ENCODE data around the gene ABCB7.

ABCB7 gene

DNA sequence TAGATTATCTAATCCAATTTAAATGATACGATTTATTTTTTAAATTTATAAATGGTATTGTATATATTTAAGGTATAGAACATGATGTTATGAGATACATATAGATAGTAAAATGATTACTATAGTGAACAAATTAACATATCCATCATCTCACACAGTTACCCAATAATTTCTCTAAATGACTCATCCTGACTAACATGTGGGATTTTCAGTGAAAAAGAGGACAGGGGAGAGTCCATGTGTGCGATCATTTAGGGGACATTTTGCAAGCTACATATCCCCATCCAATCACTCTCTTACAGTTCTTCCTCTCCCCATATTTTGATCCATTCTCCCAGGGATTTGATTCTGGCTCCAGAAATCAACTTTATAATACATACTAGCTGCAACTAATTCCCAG is 88.2 kb downstream of the ABCB7 start:
- TF ChIP-seq TCF12 (IDR thresholded peaks at IDR 0.05; ENCODE audit: low read depth) (no peak), TEAD4 (IDR thresholded peaks at IDR 0.05) (no peak), YY1 (IDR thresholded peaks at IDR 0.05; ENCODE audit: low read depth) (no peak), CEBPB (IDR thresholded peaks at IDR 0.05) (no peak), ZBTB7A (IDR thresholded peaks at IDR 0.05; ENCODE audit: low read depth) (no peak), RAD21 (IDR thresholded peaks at IDR 0.05; ENCODE audit: low read depth) (no peak), FOXM1 (IDR thresholded peaks at IDR 0.05; ENCODE audit: borderline replicate concordance, low read depth) (no peak), NFIC (IDR thresholded peaks at IDR 0.05) (no peak), EGR1 (IDR thresholded peaks at IDR 0.05) (no peak)
- TF ChIP-seq, protein P1, sequence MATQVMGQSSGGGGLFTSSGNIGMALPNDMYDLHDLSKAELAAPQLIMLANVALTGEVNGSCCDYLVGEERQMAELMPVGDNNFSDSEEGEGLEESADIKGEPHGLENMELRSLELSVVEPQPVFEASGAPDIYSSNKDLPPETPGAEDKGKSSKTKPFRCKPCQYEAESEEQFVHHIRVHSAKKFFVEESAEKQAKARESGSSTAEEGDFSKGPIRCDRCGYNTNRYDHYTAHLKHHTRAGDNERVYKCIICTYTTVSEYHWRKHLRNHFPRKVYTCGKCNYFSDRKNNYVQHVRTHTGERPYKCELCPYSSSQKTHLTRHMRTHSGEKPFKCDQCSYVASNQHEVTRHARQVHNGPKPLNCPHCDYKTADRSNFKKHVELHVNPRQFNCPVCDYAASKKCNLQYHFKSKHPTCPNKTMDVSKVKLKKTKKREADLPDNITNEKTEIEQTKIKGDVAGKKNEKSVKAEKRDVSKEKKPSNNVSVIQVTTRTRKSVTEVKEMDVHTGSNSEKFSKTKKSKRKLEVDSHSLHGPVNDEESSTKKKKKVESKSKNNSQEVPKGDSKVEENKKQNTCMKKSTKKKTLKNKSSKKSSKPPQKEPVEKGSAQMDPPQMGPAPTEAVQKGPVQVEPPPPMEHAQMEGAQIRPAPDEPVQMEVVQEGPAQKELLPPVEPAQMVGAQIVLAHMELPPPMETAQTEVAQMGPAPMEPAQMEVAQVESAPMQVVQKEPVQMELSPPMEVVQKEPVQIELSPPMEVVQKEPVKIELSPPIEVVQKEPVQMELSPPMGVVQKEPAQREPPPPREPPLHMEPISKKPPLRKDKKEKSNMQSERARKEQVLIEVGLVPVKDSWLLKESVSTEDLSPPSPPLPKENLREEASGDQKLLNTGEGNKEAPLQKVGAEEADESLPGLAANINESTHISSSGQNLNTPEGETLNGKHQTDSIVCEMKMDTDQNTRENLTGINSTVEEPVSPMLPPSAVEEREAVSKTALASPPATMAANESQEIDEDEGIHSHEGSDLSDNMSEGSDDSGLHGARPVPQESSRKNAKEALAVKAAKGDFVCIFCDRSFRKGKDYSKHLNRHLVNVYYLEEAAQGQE (IDR thresholded peaks at IDR 0.05; ENCODE audit: low read depth) = no peak
- TF ChIP-seq, protein P2, sequence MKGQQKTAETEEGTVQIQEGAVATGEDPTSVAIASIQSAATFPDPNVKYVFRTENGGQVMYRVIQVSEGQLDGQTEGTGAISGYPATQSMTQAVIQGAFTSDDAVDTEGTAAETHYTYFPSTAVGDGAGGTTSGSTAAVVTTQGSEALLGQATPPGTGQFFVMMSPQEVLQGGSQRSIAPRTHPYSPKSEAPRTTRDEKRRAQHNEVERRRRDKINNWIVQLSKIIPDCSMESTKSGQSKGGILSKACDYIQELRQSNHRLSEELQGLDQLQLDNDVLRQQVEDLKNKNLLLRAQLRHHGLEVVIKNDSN (IDR thresholded peaks at IDR 0.05) = no peak
- TF ChIP-seq, protein P3, sequence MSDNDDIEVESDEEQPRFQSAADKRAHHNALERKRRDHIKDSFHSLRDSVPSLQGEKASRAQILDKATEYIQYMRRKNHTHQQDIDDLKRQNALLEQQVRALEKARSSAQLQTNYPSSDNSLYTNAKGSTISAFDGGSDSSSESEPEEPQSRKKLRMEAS (IDR thresholded peaks at IDR 0.05) = no peak

DNA sequence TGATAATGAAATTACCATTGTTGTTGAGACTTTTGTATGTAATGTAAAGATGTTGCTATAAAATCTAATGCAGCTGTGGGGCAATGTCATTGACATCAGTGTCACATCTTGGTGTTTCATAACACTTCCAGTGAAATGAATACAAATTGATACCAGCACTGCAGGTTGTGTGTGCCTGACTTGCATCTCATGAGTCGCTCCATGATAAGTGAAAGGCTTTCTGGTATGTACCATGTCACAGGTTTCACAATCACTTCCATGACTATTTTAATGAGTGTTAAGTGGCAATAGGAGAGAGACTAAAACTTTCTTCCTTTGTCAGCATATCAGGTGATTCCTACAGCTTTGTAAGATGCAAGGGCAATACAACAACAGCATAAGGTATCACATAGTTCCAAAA is 94.4 kb downstream of the ABCB7 start:
- TF ChIP-seq, protein P1 (IDR thresholded peaks at IDR 0.05; ENCODE audit: low read depth) = no peak
- TF ChIP-seq, protein P3 (IDR thresholded peaks at IDR 0.05) = no peak
- no peak for TF ChIP-seq EP300 (IDR thresholded peaks at IDR 0.05; ENCODE audit: borderline replicate concordance)
- no peak for TF ChIP-seq TCF12 (IDR thresholded peaks at IDR 0.05; ENCODE audit: low read depth)
- TF ChIP-seq ZBTB7A (IDR thresholded peaks at IDR 0.05; ENCODE audit: low read depth) = no peak
- no peak for TF ChIP-seq YY1 (IDR thresholded peaks at IDR 0.05; ENCODE audit: low read depth)
- TF ChIP-seq, protein P2 (IDR thresholded peaks at IDR 0.05) = no peak
- no peak for TF ChIP-seq FOXM1 (IDR thresholded peaks at IDR 0.05; ENCODE audit: borderline replicate concordance, low read depth)
- no peak for TF ChIP-seq RAD21 (IDR thresholded peaks at IDR 0.05; ENCODE audit: low read depth)
- no peak for TF ChIP-seq EGR1 (IDR thresholded peaks at IDR 0.05)
- no peak for TF ChIP-seq NFIC (IDR thresholded peaks at IDR 0.05)
- TF ChIP-seq TAF1 (IDR thresholded peaks at IDR 0.05; ENCODE audit: low read depth) = no peak
- no peak for TF ChIP-seq CEBPB (IDR thresholded peaks at IDR 0.05)
- no peak for TF ChIP-seq TEAD4 (IDR thresholded peaks at IDR 0.05)
- no peak for TF ChIP-seq CREB1 (IDR thresholded peaks at IDR 0.05; ENCODE audit: low read depth)

DNA sequence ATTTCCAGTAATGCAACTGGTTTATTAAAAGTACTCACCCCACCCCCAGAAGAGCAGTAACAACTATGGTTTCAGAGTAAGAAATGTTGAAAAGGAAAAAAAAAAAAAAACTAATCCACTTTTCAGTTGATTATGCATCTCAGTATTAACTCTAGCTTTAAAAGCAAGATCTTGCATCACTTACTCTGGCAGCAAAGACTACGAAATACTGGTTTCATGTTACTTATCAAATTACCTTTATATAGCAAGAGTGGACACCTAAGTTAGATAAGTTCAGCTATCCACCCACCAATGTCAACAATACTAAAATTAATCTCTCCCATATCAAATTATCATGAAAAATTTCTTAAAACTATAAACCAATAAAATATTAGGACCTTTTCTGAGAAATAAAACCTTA is 105.0 kb downstream of the ABCB7 start:
- TF ChIP-seq CEBPB (IDR thresholded peaks at IDR 0.05) (0 out of 2 replicates have a peak, but pooled peaks have one; percentile 40), ZBTB7A (IDR thresholded peaks at IDR 0.05; ENCODE audit: low read depth) (no peak)

DNA sequence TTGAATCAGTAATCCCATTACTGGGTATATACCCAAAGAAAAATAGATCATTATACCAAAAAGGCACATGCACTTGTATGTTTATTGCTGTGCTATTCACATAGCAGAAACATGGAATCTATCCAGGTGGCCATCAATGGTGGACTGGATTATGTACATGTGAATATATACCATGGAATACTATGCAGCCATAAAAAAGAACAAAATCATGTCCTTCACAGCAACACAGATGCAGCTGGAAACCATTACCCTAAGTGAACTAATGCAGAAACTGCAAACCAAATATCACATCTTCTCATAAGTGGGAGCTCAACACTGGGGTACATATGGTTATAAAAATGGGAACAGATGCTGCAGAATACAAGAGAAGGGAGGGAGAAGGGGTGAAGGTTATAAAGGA is 110.7 kb downstream of the ABCB7 start:
- TF ChIP-seq NFIC (IDR thresholded peaks at IDR 0.05) (no peak), CEBPB (IDR thresholded peaks at IDR 0.05) (no peak), EGR1 (IDR thresholded peaks at IDR 0.05) (no peak), FOXM1 (IDR thresholded peaks at IDR 0.05; ENCODE audit: borderline replicate concordance, low read depth) (no peak), TAF1 (IDR thresholded peaks at IDR 0.05; ENCODE audit: low read depth) (no peak)

DNA sequence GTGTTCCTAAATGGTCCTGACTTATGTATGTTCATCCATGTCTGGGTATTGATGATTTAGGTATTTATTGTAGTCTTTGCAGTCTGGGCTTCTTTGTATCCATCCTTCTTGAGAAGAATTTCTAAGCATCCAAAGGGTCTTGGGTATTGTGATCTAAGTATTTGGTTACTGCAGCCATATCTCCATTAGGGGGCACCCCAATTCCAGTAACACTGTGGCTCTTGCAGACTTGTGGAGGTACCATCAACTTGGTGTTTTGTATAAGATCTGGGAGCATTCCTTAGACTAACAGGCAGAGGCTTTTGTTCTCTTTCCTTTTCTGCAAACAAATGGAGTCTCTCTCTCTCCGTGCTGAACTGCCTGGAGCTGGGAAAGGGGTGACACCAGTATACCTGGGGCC is 117.2 kb downstream of the ABCB7 start:
- TF ChIP-seq CEBPB (IDR thresholded peaks at IDR 0.05) = no peak
- TF ChIP-seq RAD21 (IDR thresholded peaks at IDR 0.05; ENCODE audit: low read depth) = peak; percentile 34; the same call in 1 of the 2 replicates
